Measurements from ENCODE around the gene MATN3. TPM values are rescaled to one million over a fixed set of nuclear protein-coding genes. Genes with fewer than 3 reads are reported as not detected.

MATN3 gene
- 17.0 TPM for polyA plus RNA-seq (2013, experiment 1 of 2)
- 17.9 TPM for polyA plus RNA-seq (2013, experiment 2 of 2)

- Histone ChIP-seq H3K4ac (ENCODE audit: low read depth, low read length) (peak within 1 kb of the TSS; percentile 95), H2BK15ac (replicated peaks; ENCODE audit: low read depth) (peak within 1 kb of the TSS; percentile 48), H4K8ac (ENCODE audit: low read depth, low read length) (peak within 1 kb of the TSS; percentile 88), H3K9ac (ENCODE audit: low read length) (peak within 1 kb of the TSS; percentile 87), H3K4me3 (ENCODE audit: low read length) (peak within 1 kb of the TSS; percentile 66), H3K79me2 (ENCODE audit: control insufficient read depth, insufficient read depth, low read length) (no peaks in the 10 kb centered on the region), H3K36me3 (ENCODE audit: control insufficient read depth, insufficient read depth, low read length) (no peaks in the 10 kb centered on the region), H4K5ac (ENCODE audit: low read length) (peak within 1 kb of the TSS; percentile 78), H2AK5ac (ENCODE audit: low read length) (peak within 1 kb of the TSS; percentile 30), H3K56ac (ENCODE audit: low read length) (peak within 1 kb of the TSS; percentile 95), H3K27ac (ENCODE audit: low read depth, low read length) (peak within 1 kb of the TSS; percentile 93), H3K4me1 (ENCODE audit: control insufficient read depth, low read depth, low read length) (peaks cover 7% of the 10 kb centered on the region), H3K18ac (ENCODE audit: low read length) (peak within 1 kb of the TSS; percentile 96), H3K23ac (ENCODE audit: low read length) (peak within 1 kb of the TSS; percentile 11), H3K27me3 (ENCODE audit: insufficient read depth, low read length, poor library complexity) (no peaks in the 10 kb centered on the region), H3K4me2 (ENCODE audit: low read length) (peak within 1 kb of the TSS; percentile 75), H2BK120ac (ENCODE audit: low read depth, low read length) (peak within 1 kb of the TSS; percentile 92), H3K79me1 (ENCODE audit: low read length) (peaks cover 1% of the 10 kb centered on the region), H2BK5ac (ENCODE audit: low read length) (peak within 1 kb of the TSS; percentile 94)
- no CpG with 5 or more reads among the region's 87 CpGs for WGBS (ENCODE audit: extremely low coverage, insufficient coverage, low lambda C conversion rate)
- peak; percentile 79 for DNase-seq
These were observed at the start of gene MATN3 for GRCh38 chr2:20012282-20013125. Gene MATN3, minus strand, starts transcription at chr2:20012668. Its CDS starts 37 bp downstream, at chr2:20012631.

- Histone ChIP-seq H2BK120ac (ENCODE audit: low read depth, low read length) (no peak overlapping the region), H3K9ac (ENCODE audit: low read length) (no peak overlapping the region), H3K23ac (ENCODE audit: low read length) (no peak overlapping the region), H3K79me1 (ENCODE audit: low read length) (no peaks in the 10 kb centered on the region), H2BK15ac (replicated peaks; ENCODE audit: low read depth) (no peak overlapping the region), H3K56ac (ENCODE audit: low read length) (no peak overlapping the region), H3K79me2 (ENCODE audit: control insufficient read depth, insufficient read depth, low read length) (no peaks in the 10 kb centered on the region), H3K27ac (ENCODE audit: low read depth, low read length) (no peak overlapping the region), H4K5ac (ENCODE audit: low read length) (no peak overlapping the region), H3K4me3 (ENCODE audit: low read length) (no peak overlapping the region), H4K8ac (ENCODE audit: low read depth, low read length) (no peak overlapping the region), H3K4me2 (ENCODE audit: low read length) (no peak overlapping the region), H2BK5ac (ENCODE audit: low read length) (no peak overlapping the region), H3K18ac (ENCODE audit: low read length) (no peak overlapping the region), H3K4me1 (ENCODE audit: control insufficient read depth, low read depth, low read length) (no peaks in the 10 kb centered on the region), H2AK5ac (ENCODE audit: low read length) (no peak overlapping the region), H3K27me3 (ENCODE audit: insufficient read depth, low read length, poor library complexity) (no peaks in the 10 kb centered on the region), H3K4ac (ENCODE audit: low read depth, low read length) (no peak overlapping the region), H3K36me3 (ENCODE audit: control insufficient read depth, insufficient read depth, low read length) (no peaks in the 10 kb centered on the region)
- DNase-seq = no peak
- WGBS (ENCODE audit: extremely low coverage, insufficient coverage, low lambda C conversion rate) = no CpG with 5 or more reads among the region's 5 CpGs
These were observed 49.5 kb upstream of the MATN3 start for GRCh38 chr2:20061940-20062339.

GRCh38 chr2:20061476-20061875 lies 49.0 kb upstream of the MATN3 start:
- no peak overlapping the region for H3K4me2 ChIP-seq (ENCODE audit: low read length)
- H3K79me2 ChIP-seq (ENCODE audit: control insufficient read depth, insufficient read depth, low read length) = no peaks in the 10 kb centered on the region
- no peaks in the 10 kb centered on the region for H3K4me1 ChIP-seq (ENCODE audit: control insufficient read depth, low read depth, low read length)
- H3K36me3 ChIP-seq (ENCODE audit: control insufficient read depth, insufficient read depth, low read length) = no peaks in the 10 kb centered on the region
- no peak overlapping the region for H2BK120ac ChIP-seq (ENCODE audit: low read depth, low read length)
- no peak overlapping the region for H2BK5ac ChIP-seq (ENCODE audit: low read length)
- no peak overlapping the region for H3K9ac ChIP-seq (ENCODE audit: low read length)
- H2BK15ac ChIP-seq (replicated peaks; ENCODE audit: low read depth) = no peak overlapping the region
- no peak overlapping the region for H4K8ac ChIP-seq (ENCODE audit: low read depth, low read length)
- no peaks in the 10 kb centered on the region for H3K27me3 ChIP-seq (ENCODE audit: insufficient read depth, low read length, poor library complexity)
- no peaks in the 10 kb centered on the region for H3K79me1 ChIP-seq (ENCODE audit: low read length)
- WGBS (ENCODE audit: extremely low coverage, insufficient coverage, low lambda C conversion rate) = no CpG with 5 or more reads among the region's 3 CpGs
- no peak overlapping the region for H3K23ac ChIP-seq (ENCODE audit: low read length)
- H3K56ac ChIP-seq (ENCODE audit: low read length) = no peak overlapping the region
- H3K27ac ChIP-seq (ENCODE audit: low read depth, low read length) = no peak overlapping the region
- H3K4me3 ChIP-seq (ENCODE audit: low read length) = no peak overlapping the region
- H3K18ac ChIP-seq (ENCODE audit: low read length) = no peak overlapping the region
- no peak overlapping the region for H2AK5ac ChIP-seq (ENCODE audit: low read length)
- no peak overlapping the region for H3K4ac ChIP-seq (ENCODE audit: low read depth, low read length)
- no peak overlapping the region for H4K5ac ChIP-seq (ENCODE audit: low read length)
- DNase-seq = no peak

GRCh38 chr2:20060106-20060505 lies 47.6 kb upstream of the MATN3 start:
- H3K27me3 ChIP-seq (ENCODE audit: insufficient read depth, low read length, poor library complexity) = no peaks in the 10 kb centered on the region
- no peaks in the 10 kb centered on the region for H3K79me1 ChIP-seq (ENCODE audit: low read length)
- no peak overlapping the region for H3K18ac ChIP-seq (ENCODE audit: low read length)
- no peak overlapping the region for H2BK15ac ChIP-seq (replicated peaks; ENCODE audit: low read depth)
- H3K4me3 ChIP-seq (ENCODE audit: low read length) = no peak overlapping the region
- H3K36me3 ChIP-seq (ENCODE audit: control insufficient read depth, insufficient read depth, low read length) = no peaks in the 10 kb centered on the region
- no peak overlapping the region for H3K4me2 ChIP-seq (ENCODE audit: low read length)
- no peak overlapping the region for H4K8ac ChIP-seq (ENCODE audit: low read depth, low read length)
- H2BK5ac ChIP-seq (ENCODE audit: low read length) = no peak overlapping the region
- no CpG with 5 or more reads among the region's 1 CpG for WGBS (ENCODE audit: extremely low coverage, insufficient coverage, low lambda C conversion rate)
- H2AK5ac ChIP-seq (ENCODE audit: low read length) = no peak overlapping the region
- H3K56ac ChIP-seq (ENCODE audit: low read length) = no peak overlapping the region
- H3K79me2 ChIP-seq (ENCODE audit: control insufficient read depth, insufficient read depth, low read length) = no peaks in the 10 kb centered on the region
- H3K4ac ChIP-seq (ENCODE audit: low read depth, low read length) = no peak overlapping the region
- H3K27ac ChIP-seq (ENCODE audit: low read depth, low read length) = no peak overlapping the region
- no peak overlapping the region for H2BK120ac ChIP-seq (ENCODE audit: low read depth, low read length)
- no peak overlapping the region for H3K23ac ChIP-seq (ENCODE audit: low read length)
- no peak overlapping the region for H4K5ac ChIP-seq (ENCODE audit: low read length)
- H3K4me1 ChIP-seq (ENCODE audit: control insufficient read depth, low read depth, low read length) = no peaks in the 10 kb centered on the region
- H3K9ac ChIP-seq (ENCODE audit: low read length) = no peak overlapping the region
- no peak for DNase-seq

- WGBS (ENCODE audit: extremely low coverage, insufficient coverage, low lambda C conversion rate) = no CpG with 5 or more reads among the region's 1 CpG
- Histone ChIP-seq H3K36me3 (ENCODE audit: control insufficient read depth, insufficient read depth, low read length) (no peaks in the 10 kb centered on the region), H3K18ac (ENCODE audit: low read length) (no peak overlapping the region), H3K27ac (ENCODE audit: low read depth, low read length) (no peak overlapping the region), H3K27me3 (ENCODE audit: insufficient read depth, low read length, poor library complexity) (no peaks in the 10 kb centered on the region), H2BK15ac (replicated peaks; ENCODE audit: low read depth) (no peak overlapping the region), H4K5ac (ENCODE audit: low read length) (no peak overlapping the region), H3K4me3 (ENCODE audit: low read length) (no peak overlapping the region), H4K8ac (ENCODE audit: low read depth, low read length) (no peak overlapping the region), H3K4ac (ENCODE audit: low read depth, low read length) (no peak overlapping the region), H3K79me1 (ENCODE audit: low read length) (no peaks in the 10 kb centered on the region), H3K4me2 (ENCODE audit: low read length) (no peak overlapping the region), H3K56ac (ENCODE audit: low read length) (no peak overlapping the region), H3K9ac (ENCODE audit: low read length) (no peak overlapping the region), H3K4me1 (ENCODE audit: control insufficient read depth, low read depth, low read length) (no peaks in the 10 kb centered on the region), H2BK120ac (ENCODE audit: low read depth, low read length) (no peak overlapping the region), H2BK5ac (ENCODE audit: low read length) (no peak overlapping the region), H2AK5ac (ENCODE audit: low read length) (no peak overlapping the region), H3K23ac (ENCODE audit: low read length) (no peak overlapping the region), H3K79me2 (ENCODE audit: control insufficient read depth, insufficient read depth, low read length) (no peaks in the 10 kb centered on the region)
- no peak for DNase-seq
These were observed 44.8 kb upstream of the MATN3 start for GRCh38 chr2:20057268-20057667.

All from mesendoderm (in vitro differentiated cells).